ENCODE results near the gene MNT.
A peak's percentile ranks its signal among the peaks of the same experiment; 100 is the strongest.

DNA sequence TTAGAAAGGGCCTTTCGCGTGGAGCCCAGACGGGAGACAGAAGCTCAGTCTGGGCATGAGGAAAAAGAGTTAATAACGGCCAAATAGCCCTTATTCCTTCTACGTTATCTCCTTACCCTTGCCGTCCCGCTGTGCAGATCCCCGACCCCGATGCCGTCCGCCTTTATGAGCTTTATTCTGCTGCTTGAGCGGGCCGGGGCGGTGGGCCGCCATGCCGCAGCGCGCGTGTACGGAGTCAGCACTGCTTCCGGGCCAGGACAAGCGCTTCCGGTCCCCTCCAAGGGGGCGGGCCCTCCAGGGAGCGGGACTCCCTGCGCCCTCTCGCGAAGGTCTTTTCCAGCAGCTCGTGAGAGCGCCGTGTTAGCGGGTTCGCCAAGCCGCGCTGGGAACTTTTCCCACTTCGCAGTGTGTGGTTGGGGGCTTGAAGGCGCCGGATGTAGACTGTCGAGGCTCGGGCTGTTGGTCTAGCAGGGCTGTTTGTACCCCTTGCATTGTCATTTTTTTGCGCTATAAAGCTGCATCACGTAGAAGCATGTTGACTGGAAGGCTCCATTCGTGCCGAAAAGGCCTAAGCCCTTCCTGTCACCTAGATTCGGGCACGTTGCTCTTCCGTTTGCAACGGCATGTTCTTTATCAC, 64.5 kb downstream of the MNT start, which contains the start of gene TSR1:
- no peak for TF ChIP-seq U2AF1 (optimal IDR thresholded peaks at IDR 0.05; ENCODE audit: low read depth, low read length)
- TF ChIP-seq, protein P1, sequence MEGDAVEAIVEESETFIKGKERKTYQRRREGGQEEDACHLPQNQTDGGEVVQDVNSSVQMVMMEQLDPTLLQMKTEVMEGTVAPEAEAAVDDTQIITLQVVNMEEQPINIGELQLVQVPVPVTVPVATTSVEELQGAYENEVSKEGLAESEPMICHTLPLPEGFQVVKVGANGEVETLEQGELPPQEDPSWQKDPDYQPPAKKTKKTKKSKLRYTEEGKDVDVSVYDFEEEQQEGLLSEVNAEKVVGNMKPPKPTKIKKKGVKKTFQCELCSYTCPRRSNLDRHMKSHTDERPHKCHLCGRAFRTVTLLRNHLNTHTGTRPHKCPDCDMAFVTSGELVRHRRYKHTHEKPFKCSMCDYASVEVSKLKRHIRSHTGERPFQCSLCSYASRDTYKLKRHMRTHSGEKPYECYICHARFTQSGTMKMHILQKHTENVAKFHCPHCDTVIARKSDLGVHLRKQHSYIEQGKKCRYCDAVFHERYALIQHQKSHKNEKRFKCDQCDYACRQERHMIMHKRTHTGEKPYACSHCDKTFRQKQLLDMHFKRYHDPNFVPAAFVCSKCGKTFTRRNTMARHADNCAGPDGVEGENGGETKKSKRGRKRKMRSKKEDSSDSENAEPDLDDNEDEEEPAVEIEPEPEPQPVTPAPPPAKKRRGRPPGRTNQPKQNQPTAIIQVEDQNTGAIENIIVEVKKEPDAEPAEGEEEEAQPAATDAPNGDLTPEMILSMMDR (IDR thresholded peaks at IDR 0.05 in 2 of 3, conservative IDR thresholded peaks at IDR 0.05 in 1 of 3; ENCODE audit: insufficient read depth in 2 of 3, low read depth in 1 of 3, low read length in 3 of 3), result peak; percentile 24 to 39 (median 38); a peak in 4 of 6 replicates
- TF ChIP-seq POLR2A (conservative IDR thresholded peaks at IDR 0.05), result peak; percentile 91
- TF ChIP-seq GATA2 (CRISPR knock-in tag; IDR thresholded peaks at IDR 0.05), result no peak
- TF ChIP-seq, protein P2, sequence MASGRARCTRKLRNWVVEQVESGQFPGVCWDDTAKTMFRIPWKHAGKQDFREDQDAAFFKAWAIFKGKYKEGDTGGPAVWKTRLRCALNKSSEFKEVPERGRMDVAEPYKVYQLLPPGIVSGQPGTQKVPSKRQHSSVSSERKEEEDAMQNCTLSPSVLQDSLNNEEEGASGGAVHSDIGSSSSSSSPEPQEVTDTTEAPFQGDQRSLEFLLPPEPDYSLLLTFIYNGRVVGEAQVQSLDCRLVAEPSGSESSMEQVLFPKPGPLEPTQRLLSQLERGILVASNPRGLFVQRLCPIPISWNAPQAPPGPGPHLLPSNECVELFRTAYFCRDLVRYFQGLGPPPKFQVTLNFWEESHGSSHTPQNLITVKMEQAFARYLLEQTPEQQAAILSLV (tag; IDR thresholded peaks at IDR 0.05), result no peak
- TF ChIP-seq RCOR1 (IDR thresholded peaks at IDR 0.05; ENCODE audit: borderline replicate concordance in 1 of 2, low read depth in 2 of 2, low read length in 2 of 2), result peak in 1 of 2 experiments; percentile 7; a peak in 1 of 4 replicates

Measured in K562 (cell line).